Rectal smooth muscle tissue (tissue), 1 donor: ENCODE data around the gene LPAR1.

Source experiments
- H3K27ac ChIP-seq: one replicate; pipeline ENCODE4 v1.7.0; 2013; ENCODE audit warnings: low read depth, low read length, inconsistent platforms
- H3K27me3 ChIP-seq: one replicate; pipeline ENCODE4 v1.7.0; 2013; ENCODE audit warnings: low read length; ENCODE audit not compliant: control insufficient read depth, insufficient read depth
- H3K36me3 ChIP-seq: one replicate; pipeline ENCODE4 v1.7.0; 2013; ENCODE audit warnings: low read length; ENCODE audit not compliant: control insufficient read depth, insufficient read depth
- H3K4me1 ChIP-seq: one replicate; pipeline ENCODE4 v1.7.0; 2013; ENCODE audit warnings: low read length; ENCODE audit not compliant: control insufficient read depth, insufficient read depth
- H3K4me3 ChIP-seq: one replicate; pipeline ENCODE4 v1.7.0; 2013; ENCODE audit warnings: low read length
- H3K9ac ChIP-seq: one replicate; pipeline ENCODE4 v1.7.0; 2013; ENCODE audit warnings: low read length

The LPAR1 gene

DNA sequence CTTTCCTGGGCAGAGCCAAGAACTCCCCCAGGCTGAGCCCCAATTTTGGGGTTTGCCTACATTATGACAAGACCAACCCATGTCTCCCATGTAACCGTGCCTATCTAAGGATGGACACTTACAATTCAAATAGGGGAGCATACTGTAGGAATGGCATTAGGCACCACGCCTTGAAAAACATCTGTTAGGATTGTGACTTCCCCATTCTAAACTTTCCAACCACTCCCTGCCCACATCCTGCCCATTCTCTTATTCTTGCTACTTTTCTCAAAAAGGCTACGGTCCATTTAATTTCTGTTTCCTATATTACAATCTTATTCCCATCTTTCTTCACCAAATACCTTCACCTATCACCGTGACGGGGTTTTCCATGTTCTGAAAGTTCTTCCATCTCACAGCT is 99.2 kb downstream of the LPAR1 start:
- Histone ChIP-seq H3K36me3 (no peaks in the 10 kb centered on the region), H3K4me1 (no peaks in the 10 kb centered on the region), H3K27ac (no peak overlapping the region), H3K4me3 (no peak overlapping the region), H3K27me3 (no peaks in the 10 kb centered on the region), H3K9ac (no peak overlapping the region)

DNA sequence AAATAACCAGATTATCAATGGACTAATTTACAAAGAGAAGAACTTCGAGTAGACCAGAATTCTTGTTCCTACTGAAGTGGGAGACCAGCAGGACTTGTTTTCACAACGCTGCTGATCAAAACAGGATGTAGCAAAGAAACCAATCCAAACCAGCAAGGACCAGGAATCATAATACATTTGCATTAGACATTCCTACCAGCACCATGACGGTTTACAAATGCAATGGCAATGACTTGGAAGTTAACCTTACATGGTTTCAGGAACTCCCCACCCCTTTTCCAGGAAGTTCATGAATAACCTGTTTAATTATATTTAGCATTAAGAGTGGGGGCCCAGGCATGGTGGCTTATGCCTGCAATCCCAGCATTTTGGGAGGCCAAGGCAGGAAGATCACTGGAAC is 100.0 kb downstream of the LPAR1 start:
- H3K27me3 ChIP-seq: no peaks in the 10 kb centered on the region
- no peak overlapping the region for H3K9ac ChIP-seq
- H3K36me3 ChIP-seq: no peaks in the 10 kb centered on the region
- H3K27ac ChIP-seq: no peak overlapping the region
- H3K4me3 ChIP-seq: no peak overlapping the region
- H3K4me1 ChIP-seq: no peaks in the 10 kb centered on the region

DNA sequence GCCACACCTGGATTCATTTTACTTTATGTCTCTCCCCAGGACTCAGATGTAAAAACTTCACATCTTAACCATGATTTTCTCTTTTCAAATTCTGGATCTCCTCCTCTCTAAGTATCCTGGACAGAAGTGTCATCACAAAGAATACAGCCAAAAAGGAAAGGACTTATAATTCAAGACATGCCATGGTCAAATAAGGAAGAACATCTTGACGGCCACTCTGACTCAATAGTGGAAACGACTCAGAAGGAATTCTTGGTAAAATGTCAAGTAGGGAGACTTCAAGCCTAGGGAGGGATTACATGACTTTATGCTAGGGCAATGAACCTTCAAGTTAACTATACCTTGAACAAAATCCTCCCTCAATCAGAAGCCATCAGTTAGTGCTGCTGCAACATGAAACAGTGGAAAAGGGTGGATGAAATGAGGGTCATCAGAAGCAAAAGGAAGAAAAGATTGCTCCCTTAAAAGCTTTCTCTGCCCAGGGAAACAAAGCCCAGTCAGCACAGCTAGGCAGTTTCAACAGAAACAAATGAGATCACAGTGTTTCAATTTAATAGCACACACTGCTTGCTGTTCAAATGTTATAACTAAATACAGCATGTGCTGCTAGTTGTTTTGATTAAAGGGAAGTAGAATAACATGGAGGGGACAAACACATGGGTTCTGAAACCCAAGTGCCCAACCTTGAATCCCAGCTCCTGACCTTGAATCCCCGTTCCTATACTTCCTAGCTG is 101.4 kb downstream of the LPAR1 start:
- Histone ChIP-seq H3K4me3 (no peak overlapping the region), H3K36me3 (no peaks in the 10 kb centered on the region), H3K27ac (peak overlapping the region; percentile 1), H3K4me1 (no peaks in the 10 kb centered on the region), H3K27me3 (no peaks in the 10 kb centered on the region), H3K9ac (no peak overlapping the region)

DNA sequence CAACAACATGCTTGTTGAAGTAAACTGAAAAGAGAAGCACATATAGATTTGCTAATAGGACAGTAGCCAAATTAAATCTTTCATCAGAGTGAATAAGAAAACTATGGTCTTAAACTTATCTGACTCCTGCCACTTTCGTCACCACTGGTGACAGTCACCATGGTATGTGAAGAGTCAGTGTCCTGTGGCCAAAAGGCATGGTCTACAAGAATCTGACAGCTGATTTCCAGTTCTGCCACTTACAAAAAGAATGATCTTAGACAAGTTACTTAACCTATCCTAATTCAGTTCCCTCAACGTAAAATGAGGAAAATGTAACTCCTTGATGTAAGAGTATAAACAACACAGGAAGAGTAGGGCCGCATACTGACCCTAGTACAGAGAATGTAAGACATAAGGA is 102.0 kb downstream of the LPAR1 start:
- Histone ChIP-seq H3K9ac (no peak overlapping the region), H3K27me3 (no peaks in the 10 kb centered on the region), H3K4me3 (no peak overlapping the region), H3K27ac (peak overlapping the region; percentile 1), H3K4me1 (no peaks in the 10 kb centered on the region), H3K36me3 (no peaks in the 10 kb centered on the region)

DNA sequence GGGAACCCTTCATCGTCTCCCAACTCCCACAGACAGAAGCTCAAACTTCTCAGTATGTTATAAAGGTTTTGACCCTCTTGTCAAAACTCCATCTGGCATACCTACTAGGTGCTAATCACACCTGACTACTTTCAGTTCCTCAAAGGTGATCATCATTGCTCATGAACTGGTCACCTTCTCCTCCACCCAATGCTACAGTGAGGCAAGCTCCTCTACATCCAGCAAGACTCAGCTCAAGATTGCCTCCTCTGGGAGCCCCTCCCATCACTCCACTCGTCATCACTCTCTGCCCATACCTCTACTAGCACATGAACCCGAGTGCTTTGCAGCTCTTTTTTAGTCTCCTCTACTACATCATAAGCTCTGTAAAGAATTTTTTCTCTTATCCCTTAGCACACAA is 102.4 kb downstream of the LPAR1 start:
- Histone ChIP-seq H3K4me3 (no peak overlapping the region), H3K27ac (no peak overlapping the region), H3K36me3 (no peaks in the 10 kb centered on the region), H3K27me3 (no peaks in the 10 kb centered on the region), H3K9ac (no peak overlapping the region), H3K4me1 (no peaks in the 10 kb centered on the region)

DNA sequence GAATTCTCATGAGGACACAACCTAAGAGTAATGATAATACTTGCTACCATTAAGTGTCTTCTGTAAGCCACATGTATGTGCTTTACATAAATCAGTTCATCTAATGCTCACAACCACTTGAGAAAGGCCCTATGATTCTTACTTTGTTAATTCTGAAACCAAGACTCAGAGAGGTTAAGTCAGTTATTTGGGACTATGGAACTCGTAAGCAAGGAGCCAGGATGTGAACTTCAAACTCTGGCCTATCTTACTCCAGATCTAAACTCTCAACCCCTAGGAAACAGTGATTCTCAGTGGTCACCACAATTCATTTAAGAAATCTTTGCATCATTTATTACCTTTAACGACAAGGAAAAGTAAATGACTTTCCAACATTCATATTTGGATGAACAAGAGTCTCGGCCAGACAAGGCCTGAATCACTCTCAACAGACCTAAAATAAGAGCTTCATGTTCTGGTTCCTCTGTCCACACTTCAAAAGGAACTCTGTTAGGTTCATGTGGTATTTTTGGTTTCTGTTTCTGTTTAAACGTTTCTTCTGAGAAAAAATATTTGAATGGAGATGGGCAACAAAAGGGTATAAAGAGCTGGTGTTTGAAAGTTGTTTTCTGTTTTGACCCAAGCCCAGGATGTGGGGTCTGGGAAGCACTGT is 104.8 kb downstream of the LPAR1 start:
- Histone ChIP-seq H3K4me3 (no peak overlapping the region), H3K27ac (peak overlapping the region; percentile 6), H3K27me3 (no peaks in the 10 kb centered on the region), H3K9ac (no peak overlapping the region), H3K4me1 (peaks cover 7% of the 10 kb centered on the region), H3K36me3 (no peaks in the 10 kb centered on the region)

DNA sequence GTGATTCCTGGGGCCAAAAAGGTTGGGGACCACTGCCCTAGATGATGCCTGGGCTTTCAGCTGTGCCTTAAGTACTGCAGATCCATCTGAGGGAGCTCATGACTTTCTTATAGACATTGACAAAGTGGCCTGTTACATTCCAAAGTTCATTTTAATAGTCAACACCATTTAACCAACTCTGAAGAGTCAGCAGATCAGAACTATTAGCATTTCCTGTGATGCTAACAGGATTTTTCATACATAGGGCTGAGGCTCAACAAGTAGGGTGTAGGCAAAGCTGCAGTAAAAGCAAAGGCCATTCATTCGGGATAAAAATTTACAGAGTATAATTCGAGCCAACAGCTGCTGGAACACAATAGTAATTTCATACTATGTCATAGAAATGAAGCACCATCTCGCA is 105.4 kb downstream of the LPAR1 start:
- Histone ChIP-seq H3K27me3 (no peaks in the 10 kb centered on the region), H3K27ac (no peak overlapping the region), H3K9ac (no peak overlapping the region), H3K36me3 (no peaks in the 10 kb centered on the region), H3K4me3 (no peak overlapping the region), H3K4me1 (peaks cover 7% of the 10 kb centered on the region)

DNA sequence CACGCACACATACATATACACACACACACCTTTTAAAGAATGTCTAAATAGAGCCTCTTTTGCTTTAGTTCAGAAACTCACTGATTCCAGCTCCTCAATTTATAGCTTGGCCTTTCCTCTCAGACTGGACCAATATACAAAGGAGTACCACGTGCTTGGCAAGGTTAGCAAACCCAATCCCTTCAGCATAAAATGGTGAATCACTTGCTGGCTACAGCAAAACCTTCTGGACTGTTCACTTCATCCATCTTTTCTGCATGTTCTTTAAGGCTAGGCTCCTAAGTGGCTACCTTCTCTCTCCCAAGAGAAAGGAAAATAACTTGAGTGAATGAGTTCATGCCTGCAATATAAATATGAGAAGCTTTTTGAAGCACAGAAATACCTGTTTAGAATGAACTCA is 109.7 kb downstream of the LPAR1 start:
- Histone ChIP-seq H3K4me3 (no peak overlapping the region), H3K27ac (no peak overlapping the region), H3K27me3 (no peaks in the 10 kb centered on the region), H3K9ac (no peak overlapping the region), H3K36me3 (no peaks in the 10 kb centered on the region), H3K4me1 (peaks cover 7% of the 10 kb centered on the region)

DNA sequence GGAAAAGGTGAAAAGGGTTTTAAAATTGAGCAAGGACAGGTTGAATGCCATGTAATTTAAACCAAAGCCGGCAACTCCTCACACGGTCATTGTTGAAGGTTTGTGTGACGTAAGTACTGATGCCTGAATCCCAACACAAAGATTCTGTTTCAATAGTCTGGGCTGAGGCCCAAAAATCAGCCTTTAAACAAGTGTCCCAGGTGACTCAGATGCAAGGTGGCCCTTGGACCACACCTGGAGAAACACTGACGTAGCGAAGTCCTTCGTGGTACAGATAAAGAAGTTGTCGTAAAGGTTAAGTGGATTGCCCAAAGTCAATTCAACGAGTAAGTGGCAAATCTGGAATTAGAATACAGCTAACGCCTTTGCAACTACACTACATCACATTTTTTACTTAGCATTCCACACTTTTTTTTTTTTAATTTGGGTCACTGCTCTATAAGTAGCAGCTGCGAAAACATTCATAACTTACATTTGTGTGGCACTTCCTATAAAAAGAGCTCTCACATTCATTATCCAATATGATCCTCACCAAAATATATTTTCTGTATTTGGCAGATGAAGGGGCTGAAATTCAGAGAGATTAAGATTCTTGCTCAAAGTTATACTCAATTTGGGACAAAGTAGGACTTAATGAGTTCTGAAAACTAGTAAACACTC is 111.3 kb downstream of the LPAR1 start:
- H3K9ac ChIP-seq: no peak overlapping the region
- H3K4me1 ChIP-seq: peaks cover 7% of the 10 kb centered on the region
- H3K36me3 ChIP-seq: no peaks in the 10 kb centered on the region
- H3K27me3 ChIP-seq: no peaks in the 10 kb centered on the region
- no peak overlapping the region for H3K27ac ChIP-seq
- no peak overlapping the region for H3K4me3 ChIP-seq

DNA sequence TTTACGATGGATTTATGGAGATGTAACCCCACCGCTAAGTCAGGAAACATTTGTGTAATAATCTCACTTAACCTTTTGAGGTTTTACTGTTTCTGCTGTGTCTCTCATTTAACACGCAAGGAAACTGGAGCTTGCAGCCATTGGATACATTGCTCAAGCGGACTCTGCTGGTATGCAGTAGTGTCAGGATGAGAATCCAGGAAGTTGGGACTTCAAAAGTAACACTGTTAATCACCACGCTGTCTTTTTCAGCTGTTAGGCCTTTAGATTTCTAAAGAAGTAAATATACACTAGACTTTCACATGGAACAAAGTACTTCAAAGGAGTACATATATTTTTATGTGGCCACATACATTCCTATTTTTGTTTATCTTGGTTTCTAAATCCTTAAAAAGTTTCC is 114.7 kb downstream of the LPAR1 start:
- no peak overlapping the region for H3K9ac ChIP-seq
- no peaks in the 10 kb centered on the region for H3K36me3 ChIP-seq
- H3K27me3 ChIP-seq: no peaks in the 10 kb centered on the region
- H3K27ac ChIP-seq: no peak overlapping the region
- no peak overlapping the region for H3K4me3 ChIP-seq
- H3K4me1 ChIP-seq: peaks cover 2% of the 10 kb centered on the region

DNA sequence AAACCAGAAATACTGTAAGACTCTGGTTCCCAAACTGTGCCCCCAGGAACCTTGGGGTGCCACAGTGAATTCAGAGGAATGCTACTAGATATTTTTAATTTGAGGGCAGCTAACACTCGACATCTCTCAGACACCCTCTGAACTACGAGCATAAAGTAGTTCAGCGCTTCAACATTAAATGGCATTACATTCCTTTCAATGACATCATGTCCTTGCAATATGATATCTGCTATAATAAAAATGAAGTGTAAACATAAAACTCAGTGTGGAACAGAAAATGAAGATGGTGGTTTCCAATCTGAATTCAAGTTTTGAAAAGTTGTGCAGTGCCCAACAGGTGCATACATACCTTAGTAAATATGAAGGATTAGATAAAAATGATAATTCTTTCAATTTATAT is 116.1 kb downstream of the LPAR1 start:
- H3K4me1 ChIP-seq: no peaks in the 10 kb centered on the region
- no peaks in the 10 kb centered on the region for H3K36me3 ChIP-seq
- no peak overlapping the region for H3K9ac ChIP-seq
- no peak overlapping the region for H3K27ac ChIP-seq
- H3K27me3 ChIP-seq: no peaks in the 10 kb centered on the region
- no peak overlapping the region for H3K4me3 ChIP-seq

DNA sequence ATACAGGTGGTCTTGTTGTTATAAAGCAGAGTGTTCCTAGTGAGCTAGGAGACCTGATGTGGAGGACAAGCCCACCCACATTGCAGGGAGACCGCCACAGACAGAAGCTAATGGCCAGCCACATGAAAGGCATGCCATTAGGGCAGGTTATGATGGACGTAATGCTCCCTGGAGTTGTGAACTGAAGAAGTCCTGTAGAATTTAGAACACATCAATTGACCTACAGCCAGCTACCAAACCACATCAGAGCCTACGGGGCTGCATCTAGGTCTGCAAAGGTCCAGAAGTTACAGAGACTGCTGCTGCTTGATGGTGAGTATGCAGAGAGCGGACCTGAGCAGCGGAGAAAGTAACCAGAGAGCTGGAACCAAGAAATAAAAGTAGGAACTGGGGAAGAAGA is 116.6 kb downstream of the LPAR1 start:
- Histone ChIP-seq H3K4me1 (no peaks in the 10 kb centered on the region), H3K27ac (no peak overlapping the region)

DNA sequence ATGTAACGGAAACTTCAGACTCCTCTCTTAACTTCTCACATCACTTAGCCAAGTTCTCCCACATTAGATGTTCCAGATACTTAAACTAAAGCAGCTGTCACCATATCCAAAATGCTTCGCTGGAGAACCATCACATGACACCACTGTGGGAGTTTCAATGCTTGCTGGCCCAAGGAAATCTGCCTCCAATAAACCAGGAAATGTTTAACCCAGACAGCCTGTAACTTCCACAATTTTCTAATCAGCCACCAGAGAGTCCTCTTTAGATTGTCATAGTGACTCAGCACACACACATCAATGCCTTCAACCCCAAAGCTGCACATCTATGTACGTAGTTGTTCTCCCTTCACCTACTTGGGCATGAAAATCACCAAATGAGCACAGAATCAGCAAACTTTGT is 118.7 kb downstream of the LPAR1 start:
- Histone ChIP-seq H3K4me3 (no peak overlapping the region), H3K9ac (no peak overlapping the region), H3K27me3 (no peaks in the 10 kb centered on the region), H3K27ac (no peak overlapping the region), H3K36me3 (no peaks in the 10 kb centered on the region), H3K4me1 (no peaks in the 10 kb centered on the region)

More for the DNA sequence above, 116.6 kb downstream of the LPAR1 start:
- Histone ChIP-seq H3K36me3 (no peaks in the 10 kb centered on the region), H3K4me3 (no peak overlapping the region), H3K27me3 (no peaks in the 10 kb centered on the region), H3K9ac (no peak overlapping the region)
